GM20431 (cell line): ENCODE results near the gene RXFP1.

Experiments
- in situ Hi-C: fragments of 300-500 bp; cut with MseI, MboI; formaldehyde crosslinking; loops from one replicate; pipeline ENCODE4 v1.15.0; 2020; ENCODE audit warnings: low sequenced_read_pairs; ENCODE audit not compliant: unreplicated experiment

RXFP1 gene

GRCh38 chr4:158540125-158540907 is 18.6 kb downstream of the RXFP1 start:
- in situ Hi-C loops, result no loop called here

- in situ Hi-C loops, result no loop called here
Observed at GRCh38 chr4:158541506-158541905, 19.8 kb downstream of the RXFP1 start.

- in situ Hi-C loops, result no loop called here
Observed at GRCh38 chr4:158543191-158543590, 21.5 kb downstream of the RXFP1 start.

- in situ Hi-C loops, result no loop called here
Observed at GRCh38 chr4:158544141-158544540, 22.5 kb downstream of the RXFP1 start.

- in situ Hi-C loops, result no loop called here
Observed at GRCh38 chr4:158553364-158553763, 31.7 kb downstream of the RXFP1 start.

GRCh38 chr4:158560284-158560683 is 38.6 kb downstream of the RXFP1 start:
- in situ Hi-C loops, result no loop called here

- in situ Hi-C loops, result no loop called here
Observed at GRCh38 chr4:158566860-158567259, 45.2 kb downstream of the RXFP1 start.

- in situ Hi-C loops, result no loop called here
Observed at GRCh38 chr4:158571736-158572135, 50.1 kb downstream of the RXFP1 start.

GRCh38 chr4:158572608-158573007 is 50.9 kb downstream of the RXFP1 start:
- in situ Hi-C loops, result no loop called here

GRCh38 chr4:158578476-158578875 is 56.8 kb downstream of the RXFP1 start:
- in situ Hi-C loops, result no loop called here

GRCh38 chr4:158580064-158580463 is 58.4 kb downstream of the RXFP1 start:
- in situ Hi-C loops, result no loop called here

GRCh38 chr4:158581161-158581560 is 59.5 kb downstream of the RXFP1 start:
- in situ Hi-C loops, result no loop called here

GRCh38 chr4:158586881-158587280 is 65.2 kb downstream of the RXFP1 start:
- in situ Hi-C loops, result no loop called here

- in situ Hi-C loops, result no loop called here
Observed at GRCh38 chr4:158588285-158588684, 66.6 kb downstream of the RXFP1 start.

GRCh38 chr4:158588777-158589176 is 67.1 kb downstream of the RXFP1 start:
- in situ Hi-C loops, result no loop called here

GRCh38 chr4:158590306-158590705 is 68.6 kb downstream of the RXFP1 start:
- in situ Hi-C loops, result no loop called here

- in situ Hi-C loops, result no loop called here
Observed at GRCh38 chr4:158590824-158591223, 69.1 kb downstream of the RXFP1 start.

- in situ Hi-C loops, result no loop called here
Observed at GRCh38 chr4:158597879-158598596, 76.4 kb downstream of the RXFP1 start.

GRCh38 chr4:158599150-158599549 is 77.5 kb downstream of the RXFP1 start:
- in situ Hi-C loops, result no loop called here

- in situ Hi-C loops, result no loop called here
Observed at GRCh38 chr4:158599765-158600498, 78.2 kb downstream of the RXFP1 start.

- in situ Hi-C loops, result no loop called here
Observed at GRCh38 chr4:158604369-158604768, 82.7 kb downstream of the RXFP1 start.
